Neural progenitor cell (in vitro differentiated cells): ENCODE data around the gene RAB6B. TPM values are rescaled to one million over a fixed set of nuclear protein-coding genes. Genes with fewer than 3 reads are reported as not detected.

Source experiments
- DNase-seq: peaks from one replicate; pipeline ENCODE4 v3.0.0-alpha.2; 2016; ENCODE audit warnings: low spot score
- H2AFZ ChIP-seq: fragments of 200-600 bp; sonication (generic); replicated peaks from 2 replicates; pipeline ENCODE4 v1.6.1; 2016; ENCODE audit warnings: antibody characterized with exemption
- H3F3A ChIP-seq: fragments of 200-600 bp; sonication (generic); 2 replicates; pipeline ENCODE4 v1.6.1; 2016; ENCODE audit warnings: antibody characterized with exemption, low read depth
- H3K27ac ChIP-seq: fragments of 200-600 bp; sonication (generic); 2 replicates; pipeline ENCODE4 v1.5.1; 2016; ENCODE audit warnings: mild to moderate bottlenecking
- H3K27me3 ChIP-seq: fragments of 200-600 bp; sonication (generic); 2 replicates; pipeline ENCODE4 v1.6.1; 2016; ENCODE audit warnings: mild to moderate bottlenecking, moderate library complexity
- H3K36me3 ChIP-seq: fragments of 200-600 bp; sonication (generic); 2 replicates; pipeline ENCODE4 v1.5.1; 2016
- H3K4me1 ChIP-seq: fragments of 200-600 bp; sonication (generic); 2 replicates; pipeline ENCODE4 v1.6.1; 2016; ENCODE audit warnings: mixed run types
- H3K4me2 ChIP-seq: fragments of 200-600 bp; sonication (generic); 2 replicates; pipeline ENCODE4 v1.6.1; 2016
- H3K4me3 ChIP-seq: fragments of 200-600 bp; sonication (generic); 2 replicates; pipeline ENCODE4 v1.5.1; 2016
- H3K79me2 ChIP-seq: fragments of 200-600 bp; sonication (generic); 2 replicates; pipeline ENCODE4 v1.6.1; 2016; ENCODE audit warnings: low read depth
- H3K9ac ChIP-seq: fragments of 200-600 bp; sonication (generic); 2 replicates; pipeline ENCODE4 v1.6.1; 2016
- H3K9me3 ChIP-seq: fragments of 200-600 bp; sonication (generic); 2 replicates; pipeline ENCODE4 v1.5.1; 2016; ENCODE audit warnings: low read depth
- H4K20me1 ChIP-seq: fragments of 200-600 bp; sonication (generic); 2 replicates; pipeline ENCODE4 v1.6.1; 2016; ENCODE audit warnings: low read depth
- H3K27ac Mint-ChIP-seq: 3 replicates; pipeline ENCODE4 v1.8.0; 2021; ENCODE audit warnings: mixed read lengths
- H3K27me3 Mint-ChIP-seq: 2 replicates; pipeline ENCODE4 v1.8.0; 2022; ENCODE audit warnings: low read depth, mild to moderate bottlenecking, inconsistent platforms, moderate library complexity, mixed read lengths; ENCODE audit not compliant: insufficient read depth
- H3K36me3 Mint-ChIP-seq: 3 replicates; pipeline ENCODE4 v1.8.0; 2021; ENCODE audit warnings: mixed read lengths
- H3K4me1 Mint-ChIP-seq: 3 replicates; pipeline ENCODE4 v1.8.0; 2021; ENCODE audit warnings: mixed read lengths
- H3K4me3 Mint-ChIP-seq: 3 replicates; pipeline ENCODE4 v1.8.0; 2021; ENCODE audit warnings: mild to moderate bottlenecking, moderate library complexity, mixed read lengths
- H3K9me3 Mint-ChIP-seq: 3 replicates; pipeline ENCODE4 v1.8.0; 2020; ENCODE audit warnings: mixed read lengths
- EZH2 ChIP-seq: fragments of 200-600 bp; sonication (generic); IDR thresholded peaks from 2 replicates; pipeline ENCODE4 v1.6.1; 2017; ENCODE audit warnings: antibody characterized with exemption, mild to moderate bottlenecking, moderate library complexity
- EZH2phosphoT487 ChIP-seq: fragments of 200-600 bp; sonication (generic); IDR thresholded peaks from 2 replicates; pipeline ENCODE4 v1.6.1; 2017; ENCODE audit warnings: antibody characterized with exemption
- total RNA-seq: library from RNA; depleted of rRNA; stranded (reverse); fragments of >200 nt; gene quantifications from 2 replicates; pipeline ENCODE4 v1.2.3, GENCODE V29; 2015; ENCODE audit warnings: low replicate concordance
- TF ChIP-seq, protein P1 (sequence below): fragments of 200-600 bp; sonication (generic); IDR thresholded peaks from 2 replicates; pipeline ENCODE4 v1.5.1; 2017; ENCODE audit warnings: antibody characterized with exemption, mild to moderate bottlenecking

Gene RAB6B
- total RNA-seq, 1 donor from 2014 or later: 7.7 TPM

DNA sequence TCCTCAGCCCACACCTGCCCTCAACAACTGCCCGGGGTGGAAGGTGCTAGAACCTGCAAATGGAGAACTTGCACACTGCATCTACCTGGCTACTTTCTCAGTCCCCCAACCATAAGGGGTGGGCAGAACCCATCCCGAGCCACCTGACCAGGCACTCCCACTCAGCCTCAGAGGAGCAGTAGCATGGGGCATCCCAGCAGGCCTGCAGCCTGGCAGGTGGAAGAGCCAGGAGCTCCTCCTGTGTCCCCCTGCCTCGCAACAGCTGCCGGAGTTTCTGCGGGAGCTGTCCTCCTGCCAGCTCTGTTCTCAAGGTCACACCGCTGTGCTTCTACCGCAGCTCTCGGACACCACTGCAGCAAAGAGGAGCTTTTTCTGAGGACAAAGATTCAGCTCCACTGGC is 27.5 kb downstream of the RAB6B start:
- Histone ChIP-seq H3K79me2 (no peaks in the 10 kb centered on the region), H3K36me3 (no peaks in the 10 kb centered on the region), H3K4me3 (no peak overlapping the region), H3K9ac (no peak overlapping the region), H4K20me1 (peaks cover 10% of the 10 kb centered on the region), H3K27me3 (no peaks in the 10 kb centered on the region), H3K27ac (no peak overlapping the region), H3F3A (no peaks in the 10 kb centered on the region), H3K4me1 (peaks cover 10% of the 10 kb centered on the region), H3K9me3 (no peaks in the 10 kb centered on the region), H2AFZ (no peak overlapping the region), H3K4me2 (no peak overlapping the region)
- no peaks in the 10 kb centered on the region for H3K9me3 Mint-ChIP-seq
- TF ChIP-seq EZH2phosphoT487 (no peak), EZH2 (no peak)
- TF ChIP-seq, protein P1, sequence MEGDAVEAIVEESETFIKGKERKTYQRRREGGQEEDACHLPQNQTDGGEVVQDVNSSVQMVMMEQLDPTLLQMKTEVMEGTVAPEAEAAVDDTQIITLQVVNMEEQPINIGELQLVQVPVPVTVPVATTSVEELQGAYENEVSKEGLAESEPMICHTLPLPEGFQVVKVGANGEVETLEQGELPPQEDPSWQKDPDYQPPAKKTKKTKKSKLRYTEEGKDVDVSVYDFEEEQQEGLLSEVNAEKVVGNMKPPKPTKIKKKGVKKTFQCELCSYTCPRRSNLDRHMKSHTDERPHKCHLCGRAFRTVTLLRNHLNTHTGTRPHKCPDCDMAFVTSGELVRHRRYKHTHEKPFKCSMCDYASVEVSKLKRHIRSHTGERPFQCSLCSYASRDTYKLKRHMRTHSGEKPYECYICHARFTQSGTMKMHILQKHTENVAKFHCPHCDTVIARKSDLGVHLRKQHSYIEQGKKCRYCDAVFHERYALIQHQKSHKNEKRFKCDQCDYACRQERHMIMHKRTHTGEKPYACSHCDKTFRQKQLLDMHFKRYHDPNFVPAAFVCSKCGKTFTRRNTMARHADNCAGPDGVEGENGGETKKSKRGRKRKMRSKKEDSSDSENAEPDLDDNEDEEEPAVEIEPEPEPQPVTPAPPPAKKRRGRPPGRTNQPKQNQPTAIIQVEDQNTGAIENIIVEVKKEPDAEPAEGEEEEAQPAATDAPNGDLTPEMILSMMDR: no peak
- peaks cover 9% of the 10 kb centered on the region for H3K27me3 Mint-ChIP-seq
- no peak overlapping the region for H3K27ac Mint-ChIP-seq
- H3K4me3 Mint-ChIP-seq: no peak overlapping the region
- peaks cover 11% of the 10 kb centered on the region for H3K4me1 Mint-ChIP-seq
- no peaks in the 10 kb centered on the region for H3K36me3 Mint-ChIP-seq
- DNase-seq: no peak

DNA sequence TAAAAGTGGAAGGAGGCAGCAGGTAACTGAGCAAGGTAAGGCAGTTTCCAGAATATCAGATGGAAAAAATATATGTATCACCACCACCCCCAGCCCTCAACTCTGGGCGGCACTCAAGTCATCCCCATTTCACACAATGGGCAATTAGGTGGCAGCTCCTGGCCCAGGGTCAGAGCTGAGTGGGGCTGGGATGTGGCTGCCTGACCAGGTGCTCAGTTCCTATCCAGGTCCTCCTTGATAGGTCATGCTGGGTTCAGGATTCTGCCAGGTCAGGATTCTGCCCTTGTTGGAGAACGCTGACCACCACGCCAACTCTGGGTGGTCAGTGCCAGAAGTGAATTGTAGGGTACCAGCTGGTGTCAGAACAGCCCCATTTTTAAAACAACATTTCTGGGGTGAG is 29.5 kb downstream of the RAB6B start:
- peaks cover 11% of the 10 kb centered on the region for H3K4me1 Mint-ChIP-seq
- Histone ChIP-seq H3K27ac (no peak overlapping the region), H3K79me2 (no peaks in the 10 kb centered on the region), H3K36me3 (no peaks in the 10 kb centered on the region), H3K27me3 (no peaks in the 10 kb centered on the region), H3K4me1 (no peaks in the 10 kb centered on the region), H3K9ac (no peak overlapping the region), H3K9me3 (no peaks in the 10 kb centered on the region), H3K4me2 (no peak overlapping the region), H3K4me3 (no peak overlapping the region), H4K20me1 (no peaks in the 10 kb centered on the region), H2AFZ (no peak overlapping the region), H3F3A (no peaks in the 10 kb centered on the region)
- H3K4me3 Mint-ChIP-seq: no peak overlapping the region
- H3K9me3 Mint-ChIP-seq: no peaks in the 10 kb centered on the region
- DNase-seq: no peak
- peaks cover 13% of the 10 kb centered on the region for H3K27me3 Mint-ChIP-seq
- H3K27ac Mint-ChIP-seq: no peak overlapping the region
- TF ChIP-seq, protein P1: no peak
- no peak for TF ChIP-seq EZH2phosphoT487
- no peak for TF ChIP-seq EZH2
- no peaks in the 10 kb centered on the region for H3K36me3 Mint-ChIP-seq

DNA sequence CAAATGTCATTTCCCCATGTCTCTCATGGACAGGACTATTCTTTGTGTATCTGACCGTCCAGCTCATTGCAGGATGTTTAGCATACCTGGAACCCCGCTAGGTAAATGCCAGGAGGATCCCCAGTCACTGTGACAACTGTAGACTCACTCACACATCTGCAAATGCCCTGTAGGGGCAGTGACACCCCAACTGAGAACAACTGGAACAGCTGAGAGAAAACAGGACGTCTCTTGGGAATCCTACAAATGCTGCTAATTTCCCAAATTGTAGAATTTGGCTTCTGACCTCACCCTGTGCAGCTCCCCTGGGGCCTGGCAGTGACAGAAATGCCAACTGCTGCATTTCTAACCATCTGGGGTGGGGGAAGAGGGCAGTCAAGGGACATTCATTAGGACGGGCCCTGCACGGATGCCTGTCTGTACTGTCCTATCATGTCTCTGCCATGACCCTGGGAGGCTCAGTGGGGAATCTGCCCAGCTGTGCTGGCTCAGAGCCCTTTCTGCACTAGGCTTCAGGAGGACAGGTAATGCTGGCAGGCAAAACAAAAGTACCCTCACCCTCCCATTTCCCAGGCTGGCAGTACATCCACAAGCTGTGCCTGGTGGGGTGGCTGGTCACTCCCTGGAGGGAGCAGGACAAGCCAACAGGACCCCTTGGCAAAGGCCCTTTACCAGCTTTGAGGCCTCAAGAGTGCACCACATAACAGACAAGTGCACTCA is 30.4 kb downstream of the RAB6B start:
- H3K27ac Mint-ChIP-seq: no peak overlapping the region
- Histone ChIP-seq H3K27me3 (no peaks in the 10 kb centered on the region), H4K20me1 (peaks cover 5% of the 10 kb centered on the region), H3K36me3 (no peaks in the 10 kb centered on the region), H2AFZ (no peak overlapping the region), H3K9ac (no peak overlapping the region), H3K9me3 (no peaks in the 10 kb centered on the region), H3K4me3 (no peak overlapping the region), H3K79me2 (no peaks in the 10 kb centered on the region), H3K27ac (no peak overlapping the region), H3K4me2 (no peak overlapping the region), H3F3A (no peaks in the 10 kb centered on the region), H3K4me1 (no peaks in the 10 kb centered on the region)
- H3K27me3 Mint-ChIP-seq: peaks cover 13% of the 10 kb centered on the region
- no peak overlapping the region for H3K4me3 Mint-ChIP-seq
- no peaks in the 10 kb centered on the region for H3K36me3 Mint-ChIP-seq
- TF ChIP-seq, protein P1: peak; percentile 21
- TF ChIP-seq EZH2: no peak
- no peak for DNase-seq
- no peaks in the 10 kb centered on the region for H3K9me3 Mint-ChIP-seq
- H3K4me1 Mint-ChIP-seq: peaks cover 11% of the 10 kb centered on the region
